ENCODE results near the gene PGAP6. TPM values are rescaled to one million over a fixed set of nuclear protein-coding genes. Genes with fewer than 3 reads are reported as not detected.

The PGAP6 gene
- total and polyA plus RNA-seq, 2 of the 13 experiments (the other 11 are each of a cell fraction or from before 2014, with no cell fraction given) = 52.7 to 136 TPM

DNA sequence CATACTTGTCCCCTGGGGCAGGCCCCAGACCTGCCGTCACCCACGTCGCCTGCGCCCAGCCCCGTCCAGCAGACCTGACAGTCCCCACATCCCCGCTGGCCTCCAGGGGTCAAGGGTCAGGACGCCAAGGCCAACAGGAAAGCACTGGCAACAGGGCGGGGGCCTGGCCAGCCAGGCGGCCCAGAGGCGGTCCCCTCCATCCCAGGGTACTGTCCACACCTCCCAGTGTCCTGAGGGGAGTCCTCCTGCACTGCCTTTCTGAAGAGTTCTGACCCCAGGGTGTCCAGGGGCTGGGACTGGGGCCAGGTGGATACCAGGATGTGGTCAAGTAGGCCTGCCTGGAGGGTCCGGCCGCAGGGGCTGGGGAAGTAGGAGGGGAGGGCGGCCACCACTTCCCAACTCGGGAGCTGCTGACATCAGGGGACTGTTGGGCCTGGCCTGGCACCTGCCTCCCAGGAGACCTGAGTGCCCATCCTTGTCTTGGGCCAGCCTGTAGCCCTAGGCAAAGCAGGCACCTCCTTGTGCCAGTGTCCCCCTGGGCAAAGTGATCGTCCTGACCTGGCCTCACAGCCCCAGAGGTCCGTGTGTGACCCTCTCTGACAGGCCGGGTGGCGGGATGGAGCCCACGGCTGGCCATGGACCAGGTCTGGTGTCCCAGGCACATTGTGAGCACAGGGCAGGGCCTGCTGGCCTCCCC lies 22.6 kb downstream of the PGAP6 start (continued):
- TF ChIP-seq ZNF780A (CRISPR knock-in tag; IDR thresholded peaks at IDR 0.05) (no peak), TCF7 (IDR thresholded peaks at IDR 0.05; ENCODE audit: low read depth) (no peak), NR3C1 (CRISPR knock-in tag; IDR thresholded peaks at IDR 0.05) (no peak), ZNF746 (CRISPR knock-in tag; IDR thresholded peaks at IDR 0.05) (peak; percentile 59; the same call in 1 of the 2 replicates), EED (CRISPR knock-in tag; IDR thresholded peaks at IDR 0.05) (no peak), ZNF652 (CRISPR knock-in tag; IDR thresholded peaks at IDR 0.05; ENCODE audit: borderline replicate concordance, low read depth) (peak; percentile 52; the same call in 1 of the 2 replicates), UBTF (CRISPR knock-in tag; IDR thresholded peaks at IDR 0.05) (peak; percentile 76), TBX2 (CRISPR knock-in tag; IDR thresholded peaks at IDR 0.05; ENCODE audit: borderline replicate concordance) (peak; percentile 83; the same call in 1 of the 2 replicates), ZNF543 (CRISPR knock-in tag; IDR thresholded peaks at IDR 0.05) (peak; percentile 69), NFATC3 (CRISPR knock-in tag; IDR thresholded peaks at IDR 0.05) (no peak), FUBP1 (CRISPR knock-in tag; IDR thresholded peaks at IDR 0.05; ENCODE audit: borderline replicate concordance) (no peak), U2AF2 (IDR thresholded peaks at IDR 0.05; ENCODE audit: low read depth, low read length) (no peak), SRY (CRISPR knock-in tag; IDR thresholded peaks at IDR 0.05) (peak; percentile 55; the same call in 1 of the 2 replicates), CREM (IDR thresholded peaks at IDR 0.05) (peak; percentile 53; the same call in 1 of the 2 replicates), CREM (CRISPR knock-in tag; IDR thresholded peaks at IDR 0.05) (no peak), KDM5B (CRISPR knock-in tag; IDR thresholded peaks at IDR 0.05; ENCODE audit: borderline replicate concordance) (peak; percentile 41), SMYD3 (CRISPR knock-in tag; IDR thresholded peaks at IDR 0.05) (no peak), RXRA (CRISPR knock-in tag; IDR thresholded peaks at IDR 0.05) (peak; percentile 79), SP1 (IDR thresholded peaks at IDR 0.05) (no peak), SP1 (CRISPR knock-in tag; IDR thresholded peaks at IDR 0.05) (peak; percentile 43; the same call in 1 of the 2 replicates), HNF4A (CRISPR knock-in tag; IDR thresholded peaks at IDR 0.05) (peak; percentile 81), ZSCAN9 (CRISPR knock-in tag; IDR thresholded peaks at IDR 0.05; ENCODE audit: borderline replicate concordance) (peak; percentile 42; the same call in 1 of the 2 replicates), ZNF136 (CRISPR knock-in tag; IDR thresholded peaks at IDR 0.05; ENCODE audit: low read depth) (0 out of 2 replicates have a peak, but pooled peaks have one; percentile 66), SKI (IDR thresholded peaks at IDR 0.05; ENCODE audit: partially characterized antibody) (peak; percentile 35), SIX4 (CRISPR knock-in tag; IDR thresholded peaks at IDR 0.05) (no peak)
- TF ChIP-seq, protein P1, sequence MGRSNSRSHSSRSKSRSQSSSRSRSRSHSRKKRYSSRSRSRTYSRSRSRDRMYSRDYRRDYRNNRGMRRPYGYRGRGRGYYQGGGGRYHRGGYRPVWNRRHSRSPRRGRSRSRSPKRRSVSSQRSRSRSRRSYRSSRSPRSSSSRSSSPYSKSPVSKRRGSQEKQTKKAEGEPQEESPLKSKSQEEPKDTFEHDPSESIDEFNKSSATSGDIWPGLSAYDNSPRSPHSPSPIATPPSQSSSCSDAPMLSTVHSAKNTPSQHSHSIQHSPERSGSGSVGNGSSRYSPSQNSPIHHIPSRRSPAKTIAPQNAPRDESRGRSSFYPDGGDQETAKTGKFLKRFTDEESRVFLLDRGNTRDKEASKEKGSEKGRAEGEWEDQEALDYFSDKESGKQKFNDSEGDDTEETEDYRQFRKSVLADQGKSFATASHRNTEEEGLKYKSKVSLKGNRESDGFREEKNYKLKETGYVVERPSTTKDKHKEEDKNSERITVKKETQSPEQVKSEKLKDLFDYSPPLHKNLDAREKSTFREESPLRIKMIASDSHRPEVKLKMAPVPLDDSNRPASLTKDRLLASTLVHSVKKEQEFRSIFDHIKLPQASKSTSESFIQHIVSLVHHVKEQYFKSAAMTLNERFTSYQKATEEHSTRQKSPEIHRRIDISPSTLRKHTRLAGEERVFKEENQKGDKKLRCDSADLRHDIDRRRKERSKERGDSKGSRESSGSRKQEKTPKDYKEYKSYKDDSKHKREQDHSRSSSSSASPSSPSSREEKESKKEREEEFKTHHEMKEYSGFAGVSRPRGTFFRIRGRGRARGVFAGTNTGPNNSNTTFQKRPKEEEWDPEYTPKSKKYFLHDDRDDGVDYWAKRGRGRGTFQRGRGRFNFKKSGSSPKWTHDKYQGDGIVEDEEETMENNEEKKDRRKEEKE (IDR thresholded peaks at IDR 0.05) = no peak
